SK-N-SH treated with all-trans-retinoic acid at 6 μM for 48 hours (cell line): ENCODE results near the gene CIZ1.
A peak's percentile ranks its signal among the peaks of the same experiment; 100 is the strongest.

Experiments used
- ATAC-seq: fragments of 200-7000 bp; cut with Tn5 transposase; 3 replicates; pipeline ENCODE4 v1.9.1; 2020; ENCODE audit warnings: mild to moderate bottlenecking, moderate library complexity
- BACH2 ChIP-seq: fragments of 250-450 bp; sonication (Bioruptor Pico); IDR thresholded peaks from 2 replicates; pipeline ENCODE4 v1.9.0; 2021; ENCODE audit warnings: mild to moderate bottlenecking, borderline replicate concordance
- CREB5 ChIP-seq: fragments of 250-450 bp; sonication (Bioruptor Pico); IDR thresholded peaks from 2 replicates; pipeline ENCODE4 v1.5.1; 2020; ENCODE audit warnings: low read depth, mild to moderate bottlenecking, moderate library complexity
- CSDC2 ChIP-seq: fragments of 250-450 bp; sonication (Bioruptor Pico); IDR thresholded peaks from 2 replicates; pipeline ENCODE4 v1.5.0; 2020; ENCODE audit warnings: mild to moderate bottlenecking, moderate library complexity
- CSRNP3 ChIP-seq: fragments of 250-450 bp; sonication (Bioruptor Pico); IDR thresholded peaks from 2 replicates; pipeline ENCODE4 v1.5.1; 2021; ENCODE audit warnings: mild to moderate bottlenecking, moderate library complexity
- ESRRG ChIP-seq: fragments of 250-450 bp; sonication (Bioruptor Pico); IDR thresholded peaks from 2 replicates; pipeline ENCODE4 v1.6.1; 2021; ENCODE audit warnings: mild to moderate bottlenecking
- GLIS3 ChIP-seq: fragments of 250-450 bp; sonication (Bioruptor Pico); IDR thresholded peaks from 2 replicates; pipeline ENCODE4 v1.5.0; 2020; ENCODE audit warnings: mild to moderate bottlenecking, moderate library complexity
- ISL1 ChIP-seq: fragments of 250-450 bp; sonication (Bioruptor Pico); IDR thresholded peaks from 2 replicates; pipeline ENCODE4 v2.1.2; 2022; ENCODE audit warnings: mild to moderate bottlenecking, moderate library complexity
- PATZ1 ChIP-seq: fragments of 250-450 bp; sonication (Bioruptor Pico); IDR thresholded peaks from 2 replicates; pipeline ENCODE4 v1.8.0; 2020; ENCODE audit warnings: mild to moderate bottlenecking, moderate library complexity, borderline replicate concordance
- POU6F1 ChIP-seq: fragments of 250-450 bp; sonication (Bioruptor Pico); IDR thresholded peaks from 2 replicates; pipeline ENCODE4 v1.8.0; 2021; ENCODE audit warnings: low read depth, mild to moderate bottlenecking, moderate library complexity, borderline replicate concordance
- PPARA ChIP-seq: fragments of 250-450 bp; sonication (Bioruptor Pico); IDR thresholded peaks from 2 replicates; pipeline ENCODE4 v1.5.0; 2020; ENCODE audit warnings: mild to moderate bottlenecking, borderline replicate concordance
- RARB ChIP-seq: fragments of 250-450 bp; sonication (Bioruptor Pico); IDR thresholded peaks from 2 replicates; pipeline ENCODE4 v1.8.0; 2021; ENCODE audit warnings: mild to moderate bottlenecking, moderate library complexity
- SNAI2 ChIP-seq: fragments of 250-450 bp; sonication (Bioruptor Pico); IDR thresholded peaks from 2 replicates; pipeline ENCODE4 v1.5.0; 2020; ENCODE audit warnings: mild to moderate bottlenecking, moderate library complexity
- TCF4 ChIP-seq: fragments of 250-450 bp; sonication (Bioruptor Pico); IDR thresholded peaks from 2 replicates; pipeline ENCODE4 v1.8.0; 2021; ENCODE audit warnings: mild to moderate bottlenecking, moderate library complexity, borderline replicate concordance
- TOX ChIP-seq: fragments of 250-450 bp; sonication (Bioruptor Pico); IDR thresholded peaks from 2 replicates; pipeline ENCODE4 v1.8.0; 2021; ENCODE audit warnings: mild to moderate bottlenecking, moderate library complexity, borderline replicate concordance
- TSHZ2 ChIP-seq: fragments of 250-450 bp; sonication (Bioruptor Pico); IDR thresholded peaks from 2 replicates; pipeline ENCODE4 v1.5.0; 2020; ENCODE audit warnings: mild to moderate bottlenecking, moderate library complexity
- ZC3H10 ChIP-seq: fragments of 250-450 bp; sonication (Bioruptor Pico); IDR thresholded peaks from 2 replicates; pipeline ENCODE4 v1.5.1; 2021; ENCODE audit warnings: mild to moderate bottlenecking, moderate library complexity
- ZFP3 ChIP-seq: fragments of 250-450 bp; sonication (Bioruptor Pico); IDR thresholded peaks from 2 replicates; pipeline ENCODE4 v1.5.0; 2020; ENCODE audit warnings: mild to moderate bottlenecking, moderate library complexity
- ZFP30 ChIP-seq: fragments of 450-650 bp; formaldehyde crosslinking; IDR thresholded peaks from 2 replicates; pipeline ENCODE4 v1.5.0; 2022; ENCODE audit warnings: mild to moderate bottlenecking, moderate library complexity
- ZNF565 ChIP-seq: fragments of 450-650 bp; formaldehyde crosslinking; conservative IDR thresholded peaks from 2 replicates; pipeline ENCODE4 v1.5.0; 2020; ENCODE audit warnings: low read depth, mild to moderate bottlenecking, moderate library complexity
- ZNF70 ChIP-seq: fragments of 450-650 bp; formaldehyde crosslinking; IDR thresholded peaks from 2 replicates; pipeline ENCODE4 v1.5.0; 2020; ENCODE audit warnings: mild to moderate bottlenecking, moderate library complexity
- ZNF8 ChIP-seq: fragments of 450-650 bp; formaldehyde crosslinking; IDR thresholded peaks from 2 replicates; pipeline ENCODE4 v1.5.0; 2020; ENCODE audit warnings: mild to moderate bottlenecking, moderate library complexity

CIZ1 gene

GRCh38 chr9:128118971-128119665, 72.3 kb downstream of the CIZ1 start:
- no peak for TF ChIP-seq GLIS3 (CRISPR knock-in tag)
- no peak for TF ChIP-seq ZFP30
- TF ChIP-seq ESRRG (CRISPR knock-in tag): no peak
- no peak for TF ChIP-seq CSDC2 (CRISPR knock-in tag)
- TF ChIP-seq ZNF70 (CRISPR knock-in tag): no peak
- no peak for TF ChIP-seq TOX (CRISPR knock-in tag)
- no peak for TF ChIP-seq ISL1 (CRISPR knock-in tag)
- TF ChIP-seq, all 23 proteins: peak for 0
- no peak; the same call in 2 of the 3 replicates for ATAC-seq

GRCh38 chr9:128118472-128118857, 72.9 kb downstream of the CIZ1 start:
- no peak for TF ChIP-seq PPARA (CRISPR knock-in tag)
- TF ChIP-seq TOX (CRISPR knock-in tag): no peak
- TF ChIP-seq RARB (CRISPR knock-in tag): no peak
- no peak for TF ChIP-seq TCF4 (CRISPR knock-in tag)
- no peak for TF ChIP-seq BACH2 (CRISPR knock-in tag)
- TF ChIP-seq ZFP3 (CRISPR knock-in tag): no peak
- TF ChIP-seq PATZ1 (CRISPR knock-in tag): no peak
- no peak for TF ChIP-seq ZNF8 (CRISPR knock-in tag)
- TF ChIP-seq ZC3H10: no peak
- TF ChIP-seq SNAI2 (CRISPR knock-in tag): no peak
- no peak for TF ChIP-seq ZNF565 (CRISPR knock-in tag)
- TF ChIP-seq GLIS3 (CRISPR knock-in tag): no peak
- no peak for TF ChIP-seq ZNF70 (CRISPR knock-in tag)
- TF ChIP-seq POU6F1: no peak
- TF ChIP-seq CSRNP3 (CRISPR knock-in tag): no peak
- no peak for TF ChIP-seq ZFP30
- TF ChIP-seq TSHZ2 (CRISPR knock-in tag): no peak
- ATAC-seq: no peak

GRCh38 chr9:128117613-128118471, 73.5 kb downstream of the CIZ1 start:
- TF ChIP-seq RARB (CRISPR knock-in tag) (no peak), CSDC2 (CRISPR knock-in tag) (no peak), CREB5 (CRISPR knock-in tag) (0 out of 2 replicates have a peak, but pooled peaks have one; percentile 11), ZFP3 (CRISPR knock-in tag) (peak; percentile 82; the same call in 1 of the 2 replicates)
- peak; percentile 86 for ATAC-seq
